H1 (cell line): ENCODE measurements around the gene S100A8. TPM values are rescaled to one million over a fixed set of nuclear protein-coding genes. Genes with fewer than 3 reads are reported as not detected.

Experiments used
- CTCF ChIA-PET: fragments of 300-600 bp; sonication (Branson Sonifier 250); formaldehyde crosslinking; loops from one replicate; lab custom pipeline; 2021; ENCODE audit not compliant: partially characterized antibody; lab: Charles Lee
- POLR2A ChIA-PET: fragments of 300-600 bp; sonication (Branson Sonifier 250); formaldehyde crosslinking; loops from one replicate; lab custom pipeline; 2021; ENCODE audit warnings: inconsistent platforms; ENCODE audit not compliant: partially characterized antibody; lab: Charles Lee
- DNase-seq, 2 experiments: peaks; one replicate each; pipeline versions ENCODE4 v3.0.0 to v3.0.0-alpha.2; 2010 to 2022; ENCODE audit warnings: low spot score in 2 of 2, low read depth in 1 of 2, mixed read lengths in 1 of 2
- FAIRE-seq: peaks from 2 replicates; lab custom pipeline; 2011; peaks lifted over from hg19 to GRCh38; lab: Jason Lieb, UNC
- H2AFZ ChIP-seq: 2 replicates; pipeline ENCODE4 v1.8.1; 2012; ENCODE audit warnings: low read length, inconsistent platforms
- H2AK5ac ChIP-seq: 2 replicates; pipeline ENCODE4 v1.6.1; 2013; ENCODE audit warnings: low read depth, low read length
- H2BK120ac ChIP-seq: replicated peaks from 2 replicates; pipeline ENCODE3; 2013; ENCODE audit warnings: low read depth, low read length, inconsistent platforms
- H2BK12ac ChIP-seq: 2 replicates; pipeline ENCODE4 v1.6.1; 2013; ENCODE audit warnings: low read depth, low read length
- H2BK15ac ChIP-seq: 2 replicates; pipeline ENCODE4 v1.6.1; 2013; ENCODE audit warnings: low read length
- H2BK20ac ChIP-seq: 2 replicates; pipeline ENCODE4 v1.6.1; 2013; ENCODE audit warnings: low read length
- H2BK5ac ChIP-seq: 2 replicates; pipeline ENCODE4 v1.6.1; 2013; ENCODE audit warnings: low read depth, low read length
- H3K14ac ChIP-seq: 2 replicates; pipeline ENCODE4 v1.6.1; 2013; ENCODE audit warnings: inconsistent platforms; ENCODE audit not compliant: insufficient read length
- H3K18ac ChIP-seq: 2 replicates; pipeline ENCODE4 v1.6.1; 2013; ENCODE audit warnings: low read length; ENCODE audit errors: extremely low read depth
- H3K23ac ChIP-seq: 2 replicates; pipeline ENCODE4 v1.6.1; 2013; ENCODE audit warnings: inconsistent platforms; ENCODE audit not compliant: insufficient read length
- H3K23me2 ChIP-seq: 2 replicates; pipeline ENCODE4 v1.6.1; 2013; ENCODE audit warnings: low read depth, low read length
- H3K27ac ChIP-seq: 2 replicates; pipeline ENCODE4 v1.6.1; 2011; ENCODE audit warnings: low read depth, low read length, inconsistent platforms
- H3K27me3 ChIP-seq, 4 experiments: replicated peaks in 1 of 4; 1 replicate in 1 of 4; 2 replicates in 3 of 4; pipeline versions ENCODE4 v1.6.1 to v1.8.1; 2011 to 2013; ENCODE audit warnings: low read length in 3 of 4, mild to moderate bottlenecking in 3 of 4, inconsistent platforms in 2 of 4, mixed read lengths in 2 of 4, moderate library complexity in 1 of 4; ENCODE audit not compliant: control insufficient read depth in 3 of 4, insufficient read depth in 3 of 4; ENCODE audit errors: extremely low read depth in 1 of 4
- H3K36me3 ChIP-seq, 4 experiments: 2 replicates each; pipeline versions ENCODE4 v1.6.1 to v1.8.1; 2011 to 2013; ENCODE audit warnings: mild to moderate bottlenecking in 4 of 4, low read length in 3 of 4, moderate library complexity in 2 of 4, control low read depth in 1 of 4, inconsistent platforms in 1 of 4; ENCODE audit not compliant: insufficient read depth in 4 of 4, control insufficient read depth in 2 of 4
- H3K4ac ChIP-seq: replicated peaks from 2 replicates; pipeline ENCODE3; 2013; ENCODE audit warnings: low read length, low read depth, mixed read lengths, inconsistent platforms; ENCODE audit not compliant: insufficient read length
- H3K4me1 ChIP-seq, 4 experiments: replicated peaks in 1 of 4; 1 replicate in 1 of 4; 2 replicates in 3 of 4; pipeline versions ENCODE4 v1.6.1 to v1.8.1; 2011 to 2013; ENCODE audit warnings: low read length in 3 of 4, inconsistent platforms in 2 of 4, mixed read lengths in 1 of 4; ENCODE audit not compliant: insufficient read depth in 4 of 4, control insufficient read depth in 3 of 4
- H3K4me2 ChIP-seq, 2 experiments: 2 replicates each; pipeline versions ENCODE4 v1.6.1 to v1.8.1; 2011 to 2013; ENCODE audit warnings: low read depth in 2 of 2, low read length in 2 of 2, control low read depth in 1 of 2, inconsistent platforms in 1 of 2, mild to moderate bottlenecking in 1 of 2; ENCODE audit not compliant: insufficient read depth in 1 of 2
- H3K4me3 ChIP-seq, 4 experiments: fragments of 200-600, 300-600 bp in 1 of 4; sonication (generic), shearing (Covaris generic), sonication (Bioruptor Twin) in 1 of 4; 2 replicates each; pipeline versions ENCODE4 v1.5.1 to v1.8.1; 2011 to 2016; ENCODE audit warnings: low read length in 4 of 4, low read depth in 3 of 4, control low read depth in 2 of 4, inconsistent platforms in 2 of 4, mild to moderate bottlenecking in 2 of 4, mixed read lengths in 1 of 4, moderate library complexity in 1 of 4; ENCODE audit not compliant: insufficient read depth in 2 of 4; ENCODE audit errors: extremely low read depth in 1 of 4
- H3K56ac ChIP-seq: replicated peaks from 2 replicates; pipeline ENCODE3; 2013; ENCODE audit warnings: low read depth, mild to moderate bottlenecking, mixed read lengths, low read length, inconsistent platforms; ENCODE audit not compliant: insufficient read length
- H3K79me1 ChIP-seq: 2 replicates; pipeline ENCODE4 v1.6.1; 2013; ENCODE audit warnings: low read depth, low read length, control low read depth
- H3K79me2 ChIP-seq, 2 experiments: 2 replicates each; pipeline versions ENCODE4 v1.6.1 to v1.8.1; 2012 to 2013; ENCODE audit warnings: low read length in 2 of 2, mild to moderate bottlenecking in 2 of 2, inconsistent platforms in 1 of 2; ENCODE audit not compliant: insufficient read depth in 2 of 2, control insufficient read depth in 1 of 2
- H3K9ac ChIP-seq, 4 experiments: replicated peaks in 1 of 4; 1 replicate in 1 of 4; 2 replicates in 3 of 4; pipeline versions ENCODE4 v1.6.1 to v1.8.1; 2011 to 2013; ENCODE audit warnings: low read depth in 3 of 4, low read length in 3 of 4, control low read depth in 2 of 4, mild to moderate bottlenecking in 2 of 4, moderate library complexity in 2 of 4, inconsistent platforms in 1 of 4; ENCODE audit errors: extremely low read depth in 1 of 4
- H3K9me3 ChIP-seq, 2 experiments: 2 replicates each; pipeline versions ENCODE4 v1.6.1 to v1.8.1; 2012 to 2013; ENCODE audit warnings: mild to moderate bottlenecking in 2 of 2, moderate library complexity in 2 of 2, control low read depth in 1 of 2, inconsistent platforms in 1 of 2, low read depth in 1 of 2, low read length in 1 of 2, mixed read lengths in 1 of 2; ENCODE audit not compliant: insufficient read depth in 2 of 2
- H4K20me1 ChIP-seq, 2 experiments: replicated peaks in 1 of 2; 2 replicates each; pipeline versions ENCODE3 to v1.8.1; 2011 to 2013; ENCODE audit warnings: inconsistent platforms in 2 of 2, low read length in 2 of 2, mild to moderate bottlenecking in 1 of 2; ENCODE audit not compliant: insufficient read depth in 2 of 2, control insufficient read depth in 1 of 2
- H4K5ac ChIP-seq: 2 replicates; pipeline ENCODE4 v1.6.1; 2013; ENCODE audit warnings: low read length, low read depth, mixed read lengths, inconsistent platforms; ENCODE audit not compliant: insufficient read length
- H4K8ac ChIP-seq: 2 replicates; pipeline ENCODE4 v1.8.0; 2013; ENCODE audit warnings: mild to moderate bottlenecking, moderate library complexity, low read length, inconsistent platforms; ENCODE audit not compliant: insufficient read depth; ENCODE audit errors: extremely low read depth
- H4K91ac ChIP-seq: replicated peaks from 2 replicates; pipeline ENCODE3; 2013; ENCODE audit warnings: low read length, mixed read lengths, inconsistent platforms; ENCODE audit not compliant: insufficient read length
- BACH1 ChIP-seq: IDR thresholded peaks from 2 replicates; pipeline ENCODE4 v1.6.1; 2012; ENCODE audit warnings: low read length, improper control_type of control experiment
- CBX5 ChIP-seq: fragments of 300-800, 300-1000 bp; sonication (generic); IDR thresholded peaks from 2 replicates; pipeline ENCODE4 v1.7.1; 2016; ENCODE audit warnings: antibody characterized with exemption, low read length, low read depth
- CREB1 ChIP-seq: IDR thresholded peaks from 2 replicates; pipeline ENCODE4 v1.6.1; 2012; ENCODE audit warnings: inconsistent platforms
- GABPA ChIP-seq: IDR thresholded peaks from 2 replicates; pipeline ENCODE4 v1.6.1; 2011; ENCODE audit warnings: mild to moderate bottlenecking, low read length, moderate library complexity, borderline replicate concordance; ENCODE audit not compliant: insufficient read depth
- JUN ChIP-seq: IDR thresholded peaks from 2 replicates; pipeline ENCODE4 v1.6.1; 2011; ENCODE audit warnings: low read depth, mild to moderate bottlenecking, improper control_type of control experiment, low read length
- JUND ChIP-seq: IDR thresholded peaks from 2 replicates; pipeline ENCODE4 v1.6.1; 2011; ENCODE audit warnings: mild to moderate bottlenecking, improper control_type of control experiment, low read length
- KDM5A ChIP-seq: fragments of 200-600 bp; IDR thresholded peaks from 2 replicates; pipeline ENCODE4 v1.7.1; 2012; ENCODE audit warnings: mild to moderate bottlenecking, low read length, inconsistent platforms, mixed read lengths
- MAX ChIP-seq: IDR thresholded peaks from 2 replicates; pipeline ENCODE4 v1.6.1; 2012; ENCODE audit warnings: inconsistent platforms
- POLR2A ChIP-seq, 2 experiments: IDR thresholded peaks; 1 replicate in 1 of 2; 2 replicates in 1 of 2; pipeline ENCODE4 v1.6.1; 2011; ENCODE audit warnings: low read depth in 2 of 2, low read length in 2 of 2, mild to moderate bottlenecking in 2 of 2; ENCODE audit errors: control extremely low read depth in 1 of 2
- POU5F1 ChIP-seq: IDR thresholded peaks from 2 replicates; pipeline ENCODE4 v1.6.1; 2011; ENCODE audit warnings: low read depth, mild to moderate bottlenecking, low read length, moderate library complexity
- RBBP5 ChIP-seq: IDR thresholded peaks from 2 replicates; pipeline ENCODE4 v1.7.1; 2012; ENCODE audit warnings: low read depth, mild to moderate bottlenecking, inconsistent platforms, low read length, moderate library complexity, borderline replicate concordance
- RXRA ChIP-seq: IDR thresholded peaks from 2 replicates; pipeline ENCODE4 v1.6.1; 2011; ENCODE audit warnings: low read depth, mild to moderate bottlenecking, low read length, moderate library complexity; ENCODE audit not compliant: insufficient read depth
- SAP30 ChIP-seq: fragments of 300-600 bp; sonication (generic); IDR thresholded peaks from 2 replicates; pipeline ENCODE4 v1.7.1; 2012; ENCODE audit warnings: low read length, moderate library complexity, mild to moderate bottlenecking, inconsistent platforms; ENCODE audit not compliant: insufficient read depth, insufficient replicate concordance
- SP2 ChIP-seq: IDR thresholded peaks from 2 replicates; pipeline ENCODE4 v1.6.1; 2012; ENCODE audit warnings: mild to moderate bottlenecking, low read length, inconsistent platforms
- TAF7 ChIP-seq: optimal IDR thresholded peaks from 2 replicates; pipeline ENCODE3; 2011; ENCODE audit warnings: low read depth, mild to moderate bottlenecking, inconsistent platforms, low read length, moderate library complexity, borderline replicate concordance
- TBP ChIP-seq: IDR thresholded peaks from 2 replicates; pipeline ENCODE4 v1.6.1; 2011; ENCODE audit warnings: low read depth, low read length, improper control_type of control experiment
- WGBS, 2 experiments: shearing (Covaris generic) in 1 of 2; methylation state at CpG; one replicate each; pipeline versions ENCODE4 v1.1.6 to v1.1.7; 2013 to 2015; ENCODE audit warnings: low lambda C conversion rate in 2 of 2, mixed read lengths in 2 of 2, inconsistent platforms in 1 of 2, low coverage in 1 of 2, missing lambda C conversion rate in 1 of 2; ENCODE audit not compliant: insufficient replicate concordance in 2 of 2, insufficient coverage in 1 of 2, insufficient read length in 1 of 2; ENCODE audit errors: extremely low coverage in 1 of 2, missing lambda C conversion rate in 1 of 2; 5-methylcytosine and 5-hydroxymethylcytosine counted together
- polyA plus RNA-seq, 7 experiments: library from polyadenylated mRNA; depleted of rRNA in 3 of 7; stranded (reverse) in 5 of 7; unstranded in 2 of 7; fragments of >200 nt in 5 of 7; fragments of 200-250 nt in 2 of 7; gene quantifications; 1 replicate in 5 of 7; 2 replicates in 1 of 7; 4 replicates in 1 of 7; pipeline versions ENCODE4 v1.2.1 to v1.2.3, GENCODE V29; 2011 to 2013; ENCODE audit warnings: missing spikeins in 2 of 7, mixed read lengths in 2 of 7
- total RNA-seq: library from RNA; stranded (reverse); fragmentation: NEBNext Ultra II Directional; extraction: Animal tissue kit (Norgen Biotek cat#: 25700); gene quantifications from 2 replicates; pipeline ENCODE4 v1.2.1, GENCODE V29; 2021

Gene S100A8
- total and polyA plus RNA-seq, 2 of the 8 experiments (the other 6 are each of a cell fraction or from before 2014, with no cell fraction given), result not detected

GRCh38 chr1:153374071-153374470 is 16.8 kb downstream of the S100A8 start:
- CTCF ChIA-PET, result interaction anchor here (1.0 to 2.8 kb wide), 5 partner anchors 10 to 136 kb away, joined by 3 to 12 read pairs (median 4); no protein-coding TSS in a partner anchor
- no peak overlapping the region for H3K4me2 ChIP-seq
- H3K23ac ChIP-seq, result no peak overlapping the region
- no peak overlapping the region for H4K8ac ChIP-seq
- no peaks in the 10 kb centered on the region for H3K79me2 ChIP-seq
- DNase-seq (no peak), FAIRE-seq (no peak)
- H3K9me3 ChIP-seq, result peaks cover 0 to 3% of the 10 kb centered on the region in 2 experiments; a peak in 1 of 4 replicates
- H3K36me3 ChIP-seq, result no peaks in the 10 kb centered on the region
- H2BK120ac ChIP-seq, result no peak overlapping the region
- WGBS, 2 experiments, result 78% methylated on average over 2 of the region's 2 CpGs; no CpG with 5 or more reads in 1 of the 2 experiments
- no peak overlapping the region for H3K14ac ChIP-seq
- H2BK5ac ChIP-seq, result no peak overlapping the region
- no peak overlapping the region for H3K27ac ChIP-seq
- H2AK5ac ChIP-seq, result no peak overlapping the region
- no peaks in the 10 kb centered on the region; a peak in 1 of 7 replicates for H3K27me3 ChIP-seq
- no peak overlapping the region for H2AFZ ChIP-seq
- no peak overlapping the region for H2BK15ac ChIP-seq
- no peaks in the 10 kb centered on the region for H3K4me1 ChIP-seq
- H3K18ac ChIP-seq, result no peak overlapping the region; the same call in 1 of the 2 replicates
- no peak overlapping the region for H3K56ac ChIP-seq
- H3K23me2 ChIP-seq, result no peaks in the 10 kb centered on the region
- H4K20me1 ChIP-seq, result no peaks in the 10 kb centered on the region
- no peak overlapping the region for H2BK20ac ChIP-seq
- H2BK12ac ChIP-seq, result no peak overlapping the region
- no peak overlapping the region for H3K9ac ChIP-seq
- H3K79me1 ChIP-seq, result no peaks in the 10 kb centered on the region
- POLR2A ChIA-PET, result no interaction called here
- no peak overlapping the region for H3K4ac ChIP-seq
- H4K5ac ChIP-seq, result no peak overlapping the region
- H3K4me3 ChIP-seq, result no peak overlapping the region
- H4K91ac ChIP-seq, result no peak overlapping the region
- TF ChIP-seq POLR2A (IDR thresholded peaks at IDR 0.05; ENCODE audit: control extremely low read depth in 1 of 2, low read depth in 2 of 2, low read length in 2 of 2) (no peak), RBBP5 (no peak), BACH1 (no peak), SP2 (no peak), GABPA (no peak), SAP30 (no peak), POU5F1 (no peak), TBP (no peak), MAX (no peak), JUN (no peak), CREB1 (no peak), JUND (no peak), TAF7 (no peak), CBX5 (no peak), RXRA (no peak), KDM5A (no peak)
